ENCODE measurements around the gene DNM2. TPM values are rescaled to one million over a fixed set of nuclear protein-coding genes. Genes with fewer than 3 reads are reported as not detected.

DNM2 gene
- total and polyA plus RNA-seq, 2 of the 13 experiments (the other 11 are each of a cell fraction or from before 2014, with no cell fraction given): 41.7 to 59.8 TPM

GRCh38 chr19:10836479-10837330 is 118.8 kb downstream of the DNM2 start (continued):
- TF ChIP-seq FOXJ3 (CRISPR knock-in tag; IDR thresholded peaks at IDR 0.05; ENCODE audit: borderline replicate concordance) (no peak), ATF3 (CRISPR knock-in tag; IDR thresholded peaks at IDR 0.05) (no peak), KDM2A (CRISPR knock-in tag; IDR thresholded peaks at IDR 0.05; ENCODE audit: borderline replicate concordance, low read depth) (no peak), ZNF781 (CRISPR knock-in tag; IDR thresholded peaks at IDR 0.05; ENCODE audit: borderline replicate concordance, not compliant biosample characterization) (peak; percentile 36), ZNF543 (CRISPR knock-in tag; IDR thresholded peaks at IDR 0.05) (0 out of 2 replicates have a peak, but pooled peaks have one; percentile 78), ZSCAN20 (CRISPR knock-in tag; IDR thresholded peaks at IDR 0.05; ENCODE audit: borderline replicate concordance) (no peak; the same call in 1 of the 2 replicates), SSRP1 (CRISPR knock-in tag; IDR thresholded peaks at IDR 0.05) (no peak), SKIL (CRISPR knock-in tag; IDR thresholded peaks at IDR 0.05; ENCODE audit: borderline replicate concordance) (no peak), GATAD2A (CRISPR knock-in tag; IDR thresholded peaks at IDR 0.05) (peak; percentile 68; the same call in 1 of the 2 replicates), ZNF331 (CRISPR knock-in tag; IDR thresholded peaks at IDR 0.05) (no peak), ZMYM3 (CRISPR knock-in tag; IDR thresholded peaks at IDR 0.05) (0 out of 2 replicates have a peak, but pooled peaks have one; percentile 10), RAD51 (IDR thresholded peaks at IDR 0.05; ENCODE audit: borderline replicate concordance) (no peak), ZNF329 (CRISPR knock-in tag; IDR thresholded peaks at IDR 0.05; ENCODE audit: low read depth) (no peak), ZNF614 (CRISPR knock-in tag; IDR thresholded peaks at IDR 0.05; ENCODE audit: borderline replicate concordance) (no peak), ZNF777 (CRISPR knock-in tag; IDR thresholded peaks at IDR 0.05) (0 out of 2 replicates have a peak, but pooled peaks have one; percentile 4), ZNF746 (CRISPR knock-in tag; IDR thresholded peaks at IDR 0.05) (no peak), NAIF1 (CRISPR knock-in tag; IDR thresholded peaks at IDR 0.05; ENCODE audit: borderline replicate concordance) (no peak; the same call in 1 of the 2 replicates), ATF4 (CRISPR knock-in tag; IDR thresholded peaks at IDR 0.05) (no peak)
- TF ChIP-seq, protein P1, sequence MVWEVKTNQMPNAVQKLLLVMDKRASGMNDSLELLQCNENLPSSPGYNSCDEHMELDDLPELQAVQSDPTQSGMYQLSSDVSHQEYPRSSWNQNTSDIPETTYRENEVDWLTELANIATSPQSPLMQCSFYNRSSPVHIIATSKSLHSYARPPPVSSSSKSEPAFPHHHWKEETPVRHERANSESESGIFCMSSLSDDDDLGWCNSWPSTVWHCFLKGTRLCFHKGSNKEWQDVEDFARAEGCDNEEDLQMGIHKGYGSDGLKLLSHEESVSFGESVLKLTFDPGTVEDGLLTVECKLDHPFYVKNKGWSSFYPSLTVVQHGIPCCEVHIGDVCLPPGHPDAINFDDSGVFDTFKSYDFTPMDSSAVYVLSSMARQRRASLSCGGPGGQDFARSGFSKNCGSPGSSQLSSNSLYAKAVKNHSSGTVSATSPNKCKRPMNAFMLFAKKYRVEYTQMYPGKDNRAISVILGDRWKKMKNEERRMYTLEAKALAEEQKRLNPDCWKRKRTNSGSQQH (CRISPR knock-in tag; IDR thresholded peaks at IDR 0.05; ENCODE audit: low read depth): no peak
- TF ChIP-seq, protein P2, sequence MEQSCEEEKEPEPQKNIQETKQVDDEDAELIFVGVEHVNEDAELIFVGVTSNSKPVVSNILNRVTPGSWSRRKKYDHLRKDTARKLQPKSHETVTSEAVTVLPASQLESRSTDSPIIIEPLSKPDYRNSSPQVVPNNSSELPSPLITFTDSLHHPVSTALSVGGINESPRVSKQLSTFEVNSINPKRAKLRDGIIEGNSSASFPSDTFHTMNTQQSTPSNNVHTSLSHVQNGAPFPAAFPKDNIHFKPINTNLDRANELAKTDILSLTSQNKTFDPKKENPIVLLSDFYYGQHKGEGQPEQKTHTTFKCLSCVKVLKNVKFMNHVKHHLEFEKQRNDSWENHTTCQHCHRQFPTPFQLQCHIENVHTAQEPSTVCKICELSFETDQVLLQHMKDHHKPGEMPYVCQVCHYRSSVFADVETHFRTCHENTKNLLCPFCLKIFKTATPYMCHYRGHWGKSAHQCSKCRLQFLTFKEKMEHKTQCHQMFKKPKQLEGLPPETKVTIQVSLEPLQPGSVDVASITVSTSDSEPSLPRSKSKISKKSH (CRISPR knock-in tag; IDR thresholded peaks at IDR 0.05; ENCODE audit: borderline replicate concordance): no peak
- TF ChIP-seq, protein P3, sequence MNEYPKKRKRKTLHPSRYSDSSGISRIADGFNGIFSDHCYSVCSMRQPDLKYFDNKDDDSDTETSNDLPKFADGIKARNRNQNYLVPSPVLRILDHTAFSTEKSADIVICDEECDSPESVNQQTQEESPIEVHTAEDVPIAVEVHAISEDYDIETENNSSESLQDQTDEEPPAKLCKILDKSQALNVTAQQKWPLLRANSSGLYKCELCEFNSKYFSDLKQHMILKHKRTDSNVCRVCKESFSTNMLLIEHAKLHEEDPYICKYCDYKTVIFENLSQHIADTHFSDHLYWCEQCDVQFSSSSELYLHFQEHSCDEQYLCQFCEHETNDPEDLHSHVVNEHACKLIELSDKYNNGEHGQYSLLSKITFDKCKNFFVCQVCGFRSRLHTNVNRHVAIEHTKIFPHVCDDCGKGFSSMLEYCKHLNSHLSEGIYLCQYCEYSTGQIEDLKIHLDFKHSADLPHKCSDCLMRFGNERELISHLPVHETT (CRISPR knock-in tag; conservative IDR thresholded peaks at IDR 0.05): no peak

All from HepG2 (cell line).